ENCODE results near the gene FRK.
"Not testable (repeated sequence)": the region's sequence is repeated elsewhere in the genome, so short reads cannot be mapped to it uniquely, and the experiment has no call there.

Gene FRK, protein sequence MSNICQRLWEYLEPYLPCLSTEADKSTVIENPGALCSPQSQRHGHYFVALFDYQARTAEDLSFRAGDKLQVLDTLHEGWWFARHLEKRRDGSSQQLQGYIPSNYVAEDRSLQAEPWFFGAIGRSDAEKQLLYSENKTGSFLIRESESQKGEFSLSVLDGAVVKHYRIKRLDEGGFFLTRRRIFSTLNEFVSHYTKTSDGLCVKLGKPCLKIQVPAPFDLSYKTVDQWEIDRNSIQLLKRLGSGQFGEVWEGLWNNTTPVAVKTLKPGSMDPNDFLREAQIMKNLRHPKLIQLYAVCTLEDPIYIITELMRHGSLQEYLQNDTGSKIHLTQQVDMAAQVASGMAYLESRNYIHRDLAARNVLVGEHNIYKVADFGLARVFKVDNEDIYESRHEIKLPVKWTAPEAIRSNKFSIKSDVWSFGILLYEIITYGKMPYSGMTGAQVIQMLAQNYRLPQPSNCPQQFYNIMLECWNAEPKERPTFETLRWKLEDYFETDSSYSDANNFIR

DNA sequence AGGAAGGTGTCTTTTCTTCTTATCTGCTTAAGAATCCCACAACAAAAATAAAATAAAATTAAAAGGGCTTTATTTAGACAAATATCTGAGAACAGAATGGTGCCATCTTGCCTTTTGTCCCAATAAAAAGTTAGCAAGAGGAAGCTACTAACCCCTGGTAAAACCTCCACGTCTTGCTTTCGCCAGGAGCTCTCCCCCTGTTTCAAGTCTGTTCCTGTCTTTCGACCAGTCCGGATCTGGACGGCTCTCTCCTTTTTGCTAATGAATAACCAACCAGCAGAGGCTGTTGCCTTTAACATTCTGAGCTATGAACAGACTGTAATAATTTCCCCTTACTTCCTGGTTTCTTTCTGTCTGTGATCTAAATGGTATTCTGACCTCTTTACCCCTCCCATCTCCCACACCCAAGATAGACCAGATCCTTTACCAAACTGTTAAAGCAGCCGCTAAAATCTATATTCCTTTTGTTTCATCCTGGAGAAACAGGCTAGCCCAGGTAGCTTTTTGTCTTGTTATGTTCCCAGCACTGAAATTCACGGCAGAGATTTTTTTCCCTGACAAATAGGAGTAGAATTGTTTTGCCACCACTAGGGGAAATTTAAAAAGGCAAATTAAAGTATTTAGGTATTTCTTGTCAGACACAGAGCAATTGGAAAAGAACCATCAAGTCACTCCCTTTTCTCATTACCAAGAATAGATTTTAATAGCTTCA lies at the start of gene FRK:
Gene FRK, minus strand, starts transcription at position 320 of the 712 bp plus-strand sequence. CDS start 580 bp downstream, outside the sequence.
- DNase-seq: no peak

DNA sequence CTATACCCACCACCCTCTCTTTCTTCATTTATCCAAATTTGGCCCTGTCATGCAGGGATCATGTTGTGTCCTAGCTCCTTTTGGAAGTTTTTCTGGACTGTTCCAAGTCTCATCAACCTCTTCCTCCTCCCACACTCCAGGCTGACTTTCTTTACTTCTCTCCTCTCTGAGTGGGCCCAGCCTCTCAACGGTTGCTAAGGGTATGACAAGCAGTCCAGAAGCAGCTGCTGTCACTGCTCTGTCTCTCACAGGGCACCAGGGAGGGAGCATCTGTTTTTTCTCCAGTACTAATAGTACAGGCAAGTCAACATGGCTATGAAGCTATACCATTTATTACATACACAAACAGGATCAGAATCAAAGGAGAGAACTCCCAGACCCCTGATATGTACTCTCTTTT lies 48.1 kb upstream of the FRK start:
- no peak for DNase-seq

DNA sequence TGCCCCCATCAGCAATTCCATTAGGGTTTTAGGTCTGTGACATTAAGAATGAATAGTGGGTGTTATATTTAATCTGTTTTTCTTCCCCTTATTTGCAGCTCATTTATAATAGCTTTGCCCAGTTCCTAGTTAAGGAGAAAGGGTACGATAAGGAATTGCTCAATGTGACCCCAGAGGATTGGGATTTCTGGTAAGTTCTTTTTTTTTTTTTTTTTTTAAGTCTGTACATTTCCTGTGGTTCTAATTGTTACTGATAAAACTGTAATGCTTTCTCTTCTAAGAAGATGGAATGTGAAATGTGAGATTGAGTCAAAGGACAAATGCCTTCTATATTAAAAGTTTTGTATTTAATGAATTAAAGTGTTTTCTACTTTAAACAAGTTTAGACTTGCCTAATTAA lies 45.5 kb upstream of the FRK start:
- no peak for DNase-seq

DNA sequence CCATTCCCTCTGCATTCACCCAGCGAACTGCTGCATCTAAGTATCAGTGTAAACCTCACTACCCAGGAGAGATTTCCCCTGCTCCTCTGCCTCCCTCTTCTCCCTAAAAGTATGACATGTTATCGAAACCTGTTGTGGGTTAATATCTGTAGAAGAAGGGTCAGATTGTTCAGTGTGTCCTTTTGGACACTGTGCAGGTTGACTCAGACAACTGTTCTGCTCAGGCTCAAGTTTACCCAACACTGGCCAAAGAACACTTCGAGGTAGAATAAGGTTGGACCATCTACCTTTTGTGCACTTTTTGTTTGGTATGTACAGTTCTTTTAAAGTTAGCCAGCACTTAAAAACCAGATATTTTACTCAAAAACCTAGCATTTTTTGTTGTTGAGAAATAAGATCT lies 44.6 kb upstream of the FRK start:
- no peak for DNase-seq

DNA sequence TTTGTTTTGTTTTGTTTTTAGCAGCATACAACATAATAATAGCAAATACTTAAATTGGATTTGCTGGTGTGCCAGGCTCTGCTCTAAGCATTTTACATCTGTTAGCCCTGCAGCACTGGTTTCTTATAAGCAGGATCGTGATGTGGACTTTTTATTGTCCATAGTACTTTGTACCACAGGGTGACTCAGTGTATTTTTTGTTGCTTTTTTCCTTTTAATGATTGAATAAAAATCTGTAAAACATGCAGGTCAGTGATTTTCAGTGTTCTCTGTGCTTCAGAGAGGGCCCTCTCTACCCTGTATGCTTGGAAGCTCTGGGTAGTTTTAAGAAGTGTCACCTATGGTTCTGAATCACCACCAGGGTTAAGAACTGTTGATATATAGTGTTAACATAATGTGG lies 43.9 kb upstream of the FRK start:
- no peak for DNase-seq

DNA sequence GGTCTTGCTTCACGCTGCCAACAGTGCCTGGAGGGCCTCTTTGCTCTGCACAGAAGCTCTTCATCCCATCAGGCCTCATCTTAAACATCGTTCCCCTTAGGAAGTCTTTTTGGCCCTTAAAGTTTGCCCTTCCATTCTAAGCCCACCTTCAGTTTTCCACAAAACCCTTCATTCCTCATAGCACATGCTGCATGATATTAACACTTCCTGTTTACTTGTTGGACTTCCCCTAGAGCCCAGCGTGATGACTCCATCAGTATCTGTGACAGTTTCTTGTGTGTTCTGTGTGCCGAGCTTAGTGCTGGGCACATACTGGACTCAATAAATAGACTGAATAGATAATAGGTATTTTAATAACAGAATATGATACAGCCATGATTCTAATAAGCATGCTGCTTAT lies 42.2 kb upstream of the FRK start:
- DNase-seq: no peak

DNA sequence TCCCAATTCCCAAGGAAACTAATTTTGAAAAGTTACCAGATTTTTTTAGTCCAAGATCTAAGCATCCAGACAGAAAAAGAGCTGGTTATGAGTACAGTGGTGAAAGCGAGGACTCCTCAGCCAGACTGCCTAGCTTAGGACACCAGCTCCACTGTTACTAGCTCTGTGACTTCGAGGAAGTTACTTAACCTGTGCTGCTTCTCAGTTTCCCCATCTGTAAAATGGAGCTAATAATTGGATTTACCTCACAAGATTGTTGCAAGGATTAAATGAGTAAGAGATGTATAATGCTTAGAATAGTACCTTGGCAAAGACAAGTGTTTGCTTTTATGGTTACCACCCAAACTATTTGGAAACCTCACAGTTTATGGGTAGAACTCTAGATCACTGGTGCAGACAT lies 41.1 kb upstream of the FRK start:
- DNase-seq: no peak

DNA sequence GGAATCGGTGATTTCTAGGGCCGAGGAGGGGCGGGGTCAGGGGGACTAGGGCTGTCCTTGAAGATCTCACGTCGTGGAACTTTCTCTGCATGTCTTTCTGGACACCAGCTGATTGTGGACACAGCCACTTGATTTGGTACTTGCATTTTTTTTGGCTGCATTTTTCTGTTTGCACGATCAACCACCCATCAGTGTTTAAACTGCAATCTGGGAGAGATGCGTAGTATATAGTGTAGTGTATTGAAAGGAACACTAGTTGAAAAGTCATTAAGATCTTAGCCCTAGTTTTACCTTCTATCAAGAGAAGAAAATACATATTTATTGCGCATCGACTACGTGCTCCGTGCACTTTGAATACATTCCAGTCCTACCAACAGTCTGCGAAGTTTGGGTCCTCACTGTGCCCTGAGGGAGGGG lies 40.6 kb upstream of the FRK start:
- no peak for DNase-seq

DNA sequence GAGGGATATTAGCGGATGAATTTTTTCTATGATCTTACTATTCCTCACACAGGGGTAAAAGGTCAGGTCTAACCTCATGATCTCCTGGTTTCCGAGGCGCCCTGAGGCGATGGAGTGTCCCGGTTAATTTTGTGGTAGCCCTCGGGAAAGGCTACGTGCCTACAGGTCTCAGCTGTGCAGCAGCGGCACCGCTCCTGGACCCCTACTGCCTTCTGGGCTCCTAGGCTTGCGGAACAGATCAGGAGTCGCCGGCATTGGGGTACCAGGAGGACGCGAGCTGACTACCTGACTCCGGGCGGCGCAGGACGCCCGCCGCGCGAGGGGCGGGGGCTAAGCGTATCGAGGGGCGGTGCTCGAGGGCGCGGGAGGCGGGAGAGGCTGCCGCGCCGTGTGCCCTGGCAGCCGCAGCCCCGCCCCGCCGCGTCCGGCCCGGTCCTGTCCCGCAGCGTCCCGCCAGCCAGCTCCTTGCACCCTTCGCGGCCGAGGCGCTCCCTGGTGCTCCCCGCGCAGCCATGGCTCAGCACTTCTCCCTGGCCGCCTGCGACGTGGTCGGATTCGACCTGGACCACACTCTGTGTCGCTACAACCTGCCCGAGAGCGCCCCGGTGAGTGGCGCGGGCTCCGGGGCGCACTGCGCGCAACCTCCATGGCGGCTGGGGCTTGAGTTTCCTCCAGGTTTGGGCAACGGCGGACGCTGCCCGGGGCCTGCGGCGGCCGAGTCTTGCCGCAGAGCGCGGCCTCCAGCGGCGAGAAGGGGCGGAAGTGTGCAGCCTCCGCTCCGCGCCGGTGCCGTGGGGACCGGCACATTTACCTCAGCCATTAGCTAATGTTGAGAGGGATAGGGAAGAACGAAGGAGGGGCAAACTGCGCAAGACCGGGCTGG lies 40.0 kb upstream of the FRK start, which contains the start of gene NT5DC1:
Gene NT5DC1, plus strand, starts transcription at position 435 of the 883 bp plus-strand sequence. Its CDS starts 78 bp downstream, at position 513.
- DNase-seq: peak; percentile 36

DNA sequence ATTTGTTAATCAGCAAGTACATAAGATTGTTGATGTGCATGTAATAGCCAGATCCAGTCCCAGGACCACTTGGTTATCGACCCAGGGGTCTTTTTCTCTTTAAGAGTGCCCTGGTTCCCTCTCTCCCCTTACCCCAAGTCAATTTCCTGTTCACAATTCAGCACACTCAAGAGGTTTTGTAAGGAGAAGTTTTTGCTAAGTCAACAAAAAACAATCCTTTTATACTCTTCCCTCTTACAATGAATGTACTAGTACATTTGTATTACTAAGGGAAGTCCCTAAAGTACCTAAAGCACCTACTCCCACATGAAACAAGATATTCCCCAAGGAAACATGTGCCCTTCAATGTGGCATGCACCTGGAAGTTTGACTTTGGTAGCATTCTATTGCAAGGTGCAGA lies 38.3 kb upstream of the FRK start:
- no peak for DNase-seq

DNA sequence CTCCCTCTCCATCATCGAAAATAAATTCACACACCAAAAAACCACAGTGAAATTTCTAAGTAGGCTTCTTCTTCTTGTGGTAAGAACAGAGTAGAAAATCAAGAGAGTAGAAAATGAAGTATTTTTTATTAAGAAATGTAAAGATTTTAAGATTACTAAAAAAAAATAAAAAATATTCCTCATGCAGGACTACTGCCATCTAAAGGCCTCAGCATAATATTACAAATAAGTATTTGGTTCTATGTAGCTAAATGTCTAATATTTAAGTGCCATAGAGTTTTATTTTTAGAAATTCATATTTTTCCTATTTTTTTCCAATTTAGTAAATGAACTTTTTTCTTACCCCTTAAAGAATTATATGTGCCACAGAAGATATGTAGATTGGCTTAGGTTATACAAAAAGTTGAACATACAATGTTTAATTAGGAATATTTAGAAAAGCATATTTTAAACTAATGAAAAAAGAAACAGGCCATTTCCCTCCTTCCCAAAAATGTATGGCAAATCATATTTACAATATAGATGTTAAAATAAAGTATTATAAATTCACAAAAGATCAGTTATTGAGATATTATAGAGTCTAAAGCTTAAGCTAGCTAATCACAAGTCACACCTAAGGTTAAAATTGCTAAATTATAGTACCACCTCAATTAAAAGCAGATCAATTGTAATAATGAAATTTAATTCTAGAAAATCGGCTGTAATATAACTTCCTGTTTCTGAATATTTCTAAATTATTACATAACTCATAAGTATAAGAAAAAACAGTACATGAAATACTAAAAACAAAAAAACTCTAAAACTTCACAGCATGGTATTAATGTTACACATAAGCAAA lies 36.5 kb upstream of the FRK start:
- DNase-seq: no peak

DNA sequence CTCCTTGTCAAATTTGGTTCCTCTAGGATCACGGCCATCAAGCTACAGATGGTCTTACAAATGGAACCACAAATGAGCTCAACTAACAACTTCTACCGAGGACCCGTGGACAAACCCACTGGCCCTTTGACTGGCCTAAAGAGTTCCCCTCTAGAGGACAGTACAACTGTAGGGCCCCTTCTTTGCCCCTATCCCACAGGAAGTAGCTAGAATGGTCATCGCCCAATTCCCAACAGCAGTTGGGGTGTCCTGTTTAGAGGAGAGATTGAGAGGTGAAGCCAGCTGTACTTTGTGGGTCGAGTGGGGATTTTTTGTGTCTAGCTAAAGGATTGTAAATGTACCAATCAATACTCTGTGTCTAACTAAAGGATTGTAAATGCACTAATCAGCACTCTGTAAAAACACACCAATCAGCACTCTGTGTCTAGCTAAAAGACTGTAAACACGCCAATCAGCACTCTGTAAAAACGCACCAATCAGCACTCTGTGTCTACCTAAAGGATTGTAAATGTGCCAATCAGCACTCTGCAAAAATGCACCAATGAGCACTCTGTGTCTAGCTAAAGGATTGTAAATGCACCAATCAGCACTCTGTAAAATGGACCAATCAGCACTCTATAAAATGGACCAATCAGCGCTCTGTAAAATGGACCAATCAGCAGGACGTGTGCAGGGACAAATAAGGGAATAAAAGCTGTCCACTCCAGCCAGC lies 35.5 kb upstream of the FRK start:
- not testable (repeated sequence) for DNase-seq

DNA sequence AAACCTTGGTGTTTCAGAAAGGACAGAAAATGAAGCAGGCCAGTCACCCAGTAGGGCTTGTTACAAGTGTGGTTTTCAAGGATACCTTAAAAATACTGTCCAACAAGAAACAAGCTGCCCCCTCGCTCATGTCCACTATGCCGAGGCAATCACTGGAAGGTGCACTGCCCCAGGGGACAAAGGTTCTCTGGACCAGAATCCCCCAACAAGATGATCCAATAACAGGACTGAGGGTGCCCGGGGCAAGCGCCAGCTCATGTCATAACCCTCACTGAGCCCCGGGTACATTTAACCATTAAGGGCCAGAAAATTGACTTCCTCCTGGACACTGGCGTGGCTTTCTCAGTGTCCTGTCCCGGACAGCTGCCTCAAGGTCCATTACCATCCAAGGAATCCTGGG lies 33.4 kb upstream of the FRK start:
- no peak for DNase-seq

DNA sequence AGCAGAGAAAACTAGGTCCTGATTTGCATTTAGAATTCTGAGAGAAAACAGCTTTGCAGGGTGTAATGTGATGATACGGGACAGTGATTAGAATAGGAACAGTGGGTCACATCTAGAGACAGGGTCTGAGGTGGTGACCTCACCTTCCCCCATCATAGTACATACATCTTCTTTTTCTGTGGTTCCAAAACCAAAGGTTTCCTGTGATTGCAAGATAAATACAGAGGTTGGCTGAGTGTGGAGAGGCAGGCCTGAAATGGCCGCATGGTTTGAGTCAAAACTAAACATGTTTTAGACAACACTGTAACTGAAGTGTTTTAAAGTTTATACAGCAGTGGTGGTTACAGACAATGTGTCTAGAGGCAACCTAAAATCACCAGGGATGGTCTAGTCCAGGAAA lies 29.6 kb upstream of the FRK start:
- DNase-seq: no peak

DNA sequence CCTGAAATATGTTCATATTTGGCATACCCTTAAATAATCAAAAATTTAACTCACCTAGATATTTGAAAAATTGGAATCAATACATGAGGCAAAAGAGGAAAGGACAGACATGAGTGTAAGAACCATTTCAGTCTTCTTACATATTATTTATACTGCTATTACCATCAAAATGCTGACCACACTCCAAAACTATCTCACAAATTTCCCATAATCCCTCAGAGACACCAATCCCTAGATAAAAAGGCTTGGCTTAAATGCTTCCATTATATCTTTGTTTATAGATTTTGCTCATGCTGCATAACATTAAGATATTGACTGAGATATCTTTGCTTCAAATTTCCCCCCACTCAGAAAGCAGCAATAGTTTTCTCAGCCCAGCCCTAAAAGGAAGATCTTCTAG lies 28.3 kb upstream of the FRK start:
- no peak for DNase-seq

DNA sequence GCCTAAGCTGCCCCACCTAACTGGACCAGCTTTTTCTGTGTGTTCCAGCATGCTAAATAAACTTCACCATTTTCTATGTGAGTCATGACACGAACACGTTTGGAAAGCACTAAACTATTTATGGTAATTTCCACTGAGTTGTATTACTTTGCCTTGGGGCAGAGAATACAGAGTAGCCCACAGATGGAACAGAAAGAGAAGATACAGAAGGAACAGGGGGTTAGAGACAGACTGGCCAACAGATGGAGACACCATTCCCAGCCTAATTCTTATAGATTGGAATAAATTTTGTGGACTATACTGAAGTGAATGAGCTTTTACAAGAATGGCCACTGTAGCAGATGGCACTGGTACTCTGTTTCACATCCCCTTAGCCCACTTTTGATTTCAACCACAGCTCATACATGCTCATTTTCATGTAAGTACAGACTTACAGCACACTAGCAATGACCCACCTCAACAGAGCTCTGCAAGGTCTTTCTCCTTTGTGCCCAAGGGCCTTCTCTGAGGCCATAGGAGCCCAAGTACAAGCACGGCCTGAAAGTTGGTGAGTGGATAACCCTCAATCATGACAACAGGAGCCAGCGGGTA lies 26.8 kb upstream of the FRK start:
- no peak for DNase-seq

DNA sequence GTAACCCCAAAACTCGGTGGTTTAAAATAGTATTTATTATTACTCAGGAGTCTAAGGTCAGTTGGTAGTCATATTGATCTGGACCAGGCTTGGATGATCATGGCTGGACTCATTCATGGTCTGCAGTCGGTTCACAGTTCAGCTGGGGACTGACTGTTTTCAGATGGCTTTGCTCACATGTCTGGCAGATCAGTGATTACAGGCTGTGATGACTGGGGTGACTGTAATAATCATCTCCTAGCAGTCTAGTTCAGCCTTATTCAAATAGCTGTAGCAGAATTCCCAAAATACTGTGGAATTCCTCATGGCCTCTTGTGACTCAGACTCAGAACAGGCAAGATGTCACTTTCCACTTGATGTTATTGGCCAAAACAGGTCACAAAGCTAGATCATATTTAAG lies 23.6 kb upstream of the FRK start:
- no peak for DNase-seq

DNA sequence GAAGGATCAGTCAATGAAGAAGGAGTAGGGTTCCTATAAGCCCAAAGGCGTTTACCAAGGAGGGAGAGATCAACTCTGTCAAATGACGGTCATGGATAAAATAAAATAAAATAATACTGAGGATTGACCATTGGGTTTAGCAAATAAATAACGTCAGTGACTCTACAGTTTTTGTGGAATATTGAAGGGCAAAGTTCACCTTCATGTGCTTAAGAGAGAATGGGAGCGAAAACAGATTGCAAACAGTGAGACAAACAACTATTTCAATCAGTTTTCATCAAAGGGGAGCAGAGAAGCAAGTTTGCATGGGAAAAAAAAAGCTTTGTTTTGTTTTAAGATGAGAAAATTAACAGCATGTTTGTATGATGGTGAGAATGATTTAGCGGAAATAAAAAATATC lies 22.4 kb upstream of the FRK start:
- DNase-seq: no peak

DNA sequence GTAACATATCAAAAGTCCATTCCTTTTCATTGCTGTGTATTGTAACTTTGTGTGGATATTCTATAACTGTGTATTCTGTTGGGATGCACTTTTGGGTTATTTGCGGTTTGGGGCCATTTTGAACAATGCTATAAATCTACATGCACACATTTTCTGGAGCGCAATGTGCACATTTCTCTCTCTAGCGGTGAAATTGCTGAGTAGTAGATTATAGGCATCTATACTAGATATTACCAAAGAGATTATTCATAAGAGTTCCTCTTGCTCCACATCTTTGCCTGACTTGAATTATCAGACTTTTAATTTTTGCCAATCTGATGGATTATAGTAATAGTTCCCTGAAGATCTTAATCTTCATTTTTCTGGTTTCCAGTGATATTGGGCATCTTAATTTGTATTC lies 18.3 kb upstream of the FRK start:
- no peak for DNase-seq

DNA sequence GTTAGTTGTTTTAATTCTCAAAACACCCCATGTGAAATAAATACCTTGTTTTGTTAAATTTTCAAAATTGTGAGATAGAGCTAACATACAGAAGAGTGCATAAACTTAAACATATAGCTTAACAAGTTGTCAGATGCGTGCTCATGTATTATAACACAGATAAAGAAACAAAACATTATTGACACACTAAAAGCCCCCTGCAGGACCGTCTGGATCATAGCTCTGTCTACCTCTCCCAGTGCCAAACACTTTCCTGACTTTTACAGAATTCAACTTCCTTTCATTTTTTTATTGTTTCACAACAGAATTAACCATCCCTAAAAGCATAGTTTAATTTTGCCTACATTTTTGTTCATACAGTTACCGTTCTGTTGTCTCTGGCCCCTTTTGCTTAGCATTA lies 17.8 kb upstream of the FRK start:
- DNase-seq: no peak

DNA sequence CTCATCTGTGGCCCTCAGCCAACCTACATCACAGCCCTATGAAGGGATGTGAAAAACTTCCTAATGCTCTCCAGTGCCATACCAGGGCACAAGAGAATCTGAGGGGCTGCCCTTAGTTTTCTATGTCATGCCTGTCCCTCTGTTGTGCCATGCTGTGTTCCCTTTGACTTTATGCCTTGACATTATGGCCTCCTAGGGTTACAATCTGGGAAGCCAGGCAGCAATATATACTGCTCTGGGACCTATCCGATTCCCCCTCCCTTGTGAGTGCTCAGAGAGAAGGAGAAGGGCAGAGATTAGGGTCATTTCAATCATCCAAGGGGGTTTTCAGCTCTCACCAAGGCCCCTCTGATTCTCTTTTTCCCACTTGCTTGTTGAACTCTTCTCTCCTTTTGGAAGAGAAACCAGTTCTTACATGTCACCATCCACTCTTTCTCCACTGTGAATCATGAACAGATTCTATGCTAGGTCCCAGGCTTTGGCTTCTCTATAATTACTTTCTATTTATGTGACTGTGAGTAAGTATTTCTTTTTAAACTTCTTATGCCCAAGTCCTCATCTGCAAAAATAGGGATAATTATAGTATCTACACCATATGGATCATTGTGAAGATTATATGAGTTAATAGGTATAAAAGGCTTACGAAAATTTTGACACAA lies 14.2 kb upstream of the FRK start:
- DNase-seq: no peak

Data from GOT3 (cell line).